GM21825 (cell line): ENCODE data around the gene TCAF1.
"Not testable (repeated sequence)": the region's sequence is repeated elsewhere in the genome, so short reads cannot be mapped to it uniquely, and the experiment has no call there.

Experiments used
- ATAC-seq: cut with Tn5 transposase; IDR thresholded peaks from one replicate; pipeline ENCODE4 v1.9.1; 2021; ENCODE audit warnings: mild to moderate bottlenecking, moderate library complexity; ENCODE audit not compliant: unreplicated experiment

Gene TCAF1

DNA sequence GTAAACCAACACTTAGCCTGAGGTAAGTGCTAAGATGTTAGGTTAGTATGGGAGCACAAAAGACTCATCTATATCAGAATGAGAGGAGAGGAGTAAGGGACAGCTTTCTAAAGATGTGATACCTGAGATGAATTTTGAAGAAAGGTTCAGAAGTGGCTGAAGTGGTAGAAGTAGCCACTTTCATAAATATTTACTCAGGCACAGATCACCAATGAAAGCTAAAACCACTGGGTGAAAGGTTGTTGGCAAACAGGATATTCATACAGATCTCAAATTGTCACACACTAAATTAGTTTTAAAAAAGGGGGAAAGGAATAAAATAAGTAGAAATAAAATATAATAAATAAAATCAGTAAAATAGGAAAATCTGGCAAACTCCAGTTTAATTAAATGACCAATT, 30.4 kb downstream of the TCAF1 start:
- not testable (repeated sequence) for ATAC-seq

DNA sequence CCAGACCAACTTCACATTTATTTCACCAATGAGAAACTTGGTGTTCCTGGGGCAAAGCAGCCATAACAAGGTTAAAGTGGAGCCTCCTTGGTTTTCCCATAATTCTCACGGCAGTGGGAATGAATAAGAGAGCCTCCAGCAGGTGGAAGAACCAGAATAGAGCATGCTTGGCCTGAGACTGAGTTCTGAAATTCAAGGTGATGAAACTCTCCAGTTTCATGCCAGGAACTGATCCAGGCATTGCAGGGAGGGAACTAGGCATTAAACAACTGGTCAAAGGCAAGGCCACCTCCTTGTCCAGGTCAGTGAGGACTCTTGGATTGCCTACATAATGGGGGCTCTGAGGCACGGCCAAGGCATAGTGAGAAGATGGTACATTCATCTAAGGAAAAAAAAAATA, 44.0 kb downstream of the TCAF1 start:
- ATAC-seq, result not testable (repeated sequence)

- ATAC-seq, result not testable (repeated sequence)
Observed at GRCh38 chr7:143855443-143855842, 46.5 kb downstream of the TCAF1 start.

DNA sequence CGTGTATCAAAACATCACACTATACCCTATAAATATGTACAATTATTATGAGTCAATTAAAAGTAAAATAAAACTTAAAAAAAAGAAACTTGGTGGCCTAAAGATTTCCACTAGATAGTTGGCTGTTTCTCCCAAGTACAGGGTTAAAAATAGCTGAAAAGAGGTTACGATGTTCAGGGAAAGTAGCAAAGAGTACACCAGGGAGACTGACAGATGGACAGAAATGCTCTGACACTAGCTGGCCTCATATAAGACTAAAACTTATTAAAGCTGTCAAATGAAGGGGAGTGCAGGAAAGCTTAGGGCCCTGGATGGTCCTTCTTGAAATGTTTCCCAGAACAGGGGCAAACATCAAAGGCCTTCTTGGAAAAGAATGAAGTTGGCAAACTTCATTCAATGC, 51.3 kb downstream of the TCAF1 start:
- no peak for ATAC-seq

GRCh38 chr7:143849785-143850479, 52.0 kb downstream of the TCAF1 start:
- ATAC-seq, result no peak

DNA sequence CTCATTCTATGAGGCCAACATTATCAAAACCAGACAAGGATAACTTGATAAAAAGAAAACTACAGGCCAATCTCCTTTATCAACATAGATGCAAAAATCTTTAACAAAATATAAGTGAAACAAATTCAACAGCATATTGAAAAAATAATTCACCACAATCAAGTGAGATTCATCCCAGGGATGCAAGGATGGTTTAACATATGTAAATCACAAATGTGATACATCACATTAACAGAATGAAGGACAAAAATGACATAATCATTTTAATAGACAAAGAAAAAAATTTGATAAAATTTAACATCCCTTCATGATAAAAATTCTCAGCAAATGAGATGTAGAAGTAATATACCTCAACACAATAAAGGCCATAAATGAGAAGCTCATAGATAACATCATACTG, 53.8 kb downstream of the TCAF1 start:
- ATAC-seq, result no peak

DNA sequence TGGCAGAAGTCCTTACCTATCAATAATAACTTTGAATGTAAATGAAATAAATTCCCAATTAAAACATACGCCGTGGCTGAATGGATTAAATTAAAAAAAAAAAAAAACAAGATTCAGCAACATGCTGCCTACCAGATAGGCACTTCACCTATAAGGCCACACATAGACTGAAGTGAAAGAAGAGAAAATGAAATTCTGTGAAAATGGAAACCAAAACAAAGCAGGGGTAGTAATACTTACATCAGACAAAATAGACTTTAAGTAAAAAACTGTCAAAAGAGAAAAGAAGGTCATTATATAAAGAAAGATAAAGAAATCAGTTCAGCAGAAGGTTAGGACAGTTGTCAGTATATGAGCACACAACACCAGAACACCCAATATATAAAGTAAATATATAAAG, 55.3 kb downstream of the TCAF1 start:
- no peak for ATAC-seq

DNA sequence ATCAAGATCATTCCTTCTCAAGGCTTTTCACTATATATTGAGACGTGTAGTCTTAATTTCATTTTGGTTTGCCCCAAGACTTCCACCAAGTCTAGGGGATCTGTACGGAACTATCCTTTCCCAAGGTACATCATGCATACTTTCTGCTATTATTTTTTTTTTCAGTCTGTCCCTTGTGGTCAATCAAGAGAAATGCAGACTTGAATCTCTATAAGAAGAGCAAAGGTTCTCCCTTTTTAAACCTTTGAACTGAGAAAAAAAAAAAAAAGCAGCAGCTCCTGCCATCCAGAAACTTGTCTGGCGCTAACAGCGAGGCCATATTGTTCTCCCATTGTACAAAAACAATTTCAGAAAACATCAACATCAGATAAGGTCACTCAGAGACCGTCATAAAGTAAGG, 60.3 kb downstream of the TCAF1 start:
- not testable (repeated sequence) for ATAC-seq

DNA sequence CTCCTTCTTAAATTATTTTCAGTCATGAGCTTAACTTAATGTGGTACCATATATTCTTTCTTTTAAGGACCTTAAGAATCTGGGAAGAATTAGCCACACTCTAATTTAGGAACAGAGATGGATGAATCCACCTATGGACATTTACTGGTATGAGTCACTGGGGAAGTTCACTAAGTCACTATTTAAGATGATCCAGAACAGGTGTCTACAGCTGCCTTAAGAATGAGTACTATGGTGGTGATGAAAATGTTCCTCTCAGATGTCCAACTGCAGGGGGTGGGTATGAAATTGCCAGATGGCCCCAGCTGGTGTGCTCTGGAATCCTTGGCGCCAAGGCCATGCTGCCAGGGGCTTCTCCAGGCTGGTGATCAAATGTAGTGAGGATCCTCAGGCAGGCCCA, 61.9 kb downstream of the TCAF1 start:
- ATAC-seq, result not testable (repeated sequence)

DNA sequence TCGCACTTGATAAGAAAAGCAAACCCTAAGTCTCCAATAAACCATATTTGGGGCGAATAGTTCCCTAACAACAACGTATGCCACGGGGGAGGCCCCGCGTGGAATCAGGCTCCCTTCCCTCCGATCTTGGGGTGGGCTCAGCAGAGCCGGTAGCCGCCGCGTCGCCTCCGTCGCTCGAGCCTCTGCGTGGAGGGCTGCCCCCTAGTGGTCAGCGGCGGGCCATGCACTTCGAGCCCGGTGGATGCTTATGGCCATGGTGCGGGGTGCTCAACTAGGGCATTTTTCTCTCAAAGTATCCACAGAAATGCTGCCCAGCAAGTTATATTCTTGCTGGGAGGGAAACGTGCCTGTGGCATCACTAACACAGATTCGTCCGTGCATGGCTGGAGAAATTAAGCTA, 64.8 kb downstream of the TCAF1 start:
- ATAC-seq, result peak; percentile 63

DNA sequence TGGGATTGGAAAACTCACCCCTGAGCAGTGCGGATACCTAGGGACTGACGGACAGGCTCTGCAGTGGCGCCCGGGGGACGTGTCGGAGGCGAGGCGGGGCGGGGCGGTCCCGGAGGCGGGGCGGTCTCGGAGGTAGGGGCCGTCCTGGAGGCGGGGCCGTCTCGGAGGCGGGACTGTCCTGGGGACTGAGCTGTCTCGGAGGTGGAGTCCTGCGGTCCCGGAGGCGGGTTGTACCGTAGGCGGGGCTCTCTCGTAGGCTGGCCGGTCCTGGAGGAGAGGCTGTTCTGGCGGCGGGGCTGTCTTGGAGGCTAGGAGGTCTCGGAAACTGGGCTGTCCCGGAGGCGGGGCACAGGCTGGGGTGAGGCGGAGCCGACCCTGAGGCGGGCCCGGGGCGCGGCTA, 65.4 kb downstream of the TCAF1 start:
- peak; percentile 85 for ATAC-seq

GRCh38 chr7:143836088-143836487, 65.9 kb downstream of the TCAF1 start:
- ATAC-seq, result peak; percentile 34

DNA sequence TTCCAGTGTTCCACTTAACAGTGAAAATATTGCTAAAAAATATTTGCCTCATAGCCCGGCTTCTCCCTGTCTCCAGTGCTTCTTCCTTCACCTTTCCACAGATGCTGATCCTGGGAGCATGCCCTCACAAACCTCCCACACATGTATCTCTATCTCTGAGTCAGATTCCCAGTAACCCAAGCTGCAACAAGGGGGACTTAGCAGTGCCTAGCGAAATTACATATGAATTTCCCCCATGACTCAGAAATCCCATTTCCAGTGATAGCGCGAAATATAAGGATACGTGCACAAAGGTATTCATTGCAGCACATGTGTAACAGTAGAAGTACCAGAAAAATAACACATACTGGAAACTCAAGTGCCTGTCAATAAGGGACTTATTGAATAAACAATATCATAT, 75.4 kb downstream of the TCAF1 start:
- not testable (repeated sequence) for ATAC-seq

DNA sequence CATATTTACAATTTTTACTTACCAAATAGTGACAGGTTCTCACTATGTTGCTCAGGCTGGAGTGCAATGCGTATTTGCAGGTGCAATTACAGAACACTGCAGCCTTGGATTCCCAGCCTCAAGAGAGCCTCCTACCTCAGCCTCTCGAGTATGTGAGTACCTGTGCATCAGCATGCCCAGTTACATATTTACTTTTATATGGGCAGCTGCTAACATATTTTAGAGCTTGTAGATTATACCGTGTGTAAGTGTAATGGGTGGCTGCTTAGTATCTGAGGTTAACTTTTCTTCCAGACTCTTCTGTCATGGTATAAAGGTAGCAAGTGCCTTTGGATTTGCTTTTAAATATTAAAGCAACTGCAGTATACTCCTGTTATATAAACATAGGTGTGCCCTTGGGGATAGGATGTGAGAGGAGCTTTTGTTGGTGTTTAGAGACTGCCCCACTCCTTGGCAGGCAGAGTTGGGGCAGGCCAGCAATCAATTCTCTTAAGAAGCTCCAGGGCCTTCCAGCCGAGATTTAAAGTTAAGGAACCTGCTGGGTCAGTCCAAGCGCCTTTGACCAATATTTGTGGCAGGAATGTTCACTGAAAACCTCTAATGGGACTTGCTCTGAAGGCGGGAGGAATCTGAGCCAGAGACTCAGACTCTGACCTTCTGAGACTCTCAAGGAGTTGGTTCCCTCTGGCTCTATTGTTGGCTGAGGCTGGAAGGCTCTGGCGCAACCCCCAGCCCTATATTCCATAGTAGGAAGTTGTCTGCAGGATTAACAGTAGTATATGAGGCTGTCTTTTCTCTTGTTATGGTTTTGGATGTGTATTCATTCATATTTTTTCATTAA, 77.5 kb downstream of the TCAF1 start:
- not testable (repeated sequence) for ATAC-seq

DNA sequence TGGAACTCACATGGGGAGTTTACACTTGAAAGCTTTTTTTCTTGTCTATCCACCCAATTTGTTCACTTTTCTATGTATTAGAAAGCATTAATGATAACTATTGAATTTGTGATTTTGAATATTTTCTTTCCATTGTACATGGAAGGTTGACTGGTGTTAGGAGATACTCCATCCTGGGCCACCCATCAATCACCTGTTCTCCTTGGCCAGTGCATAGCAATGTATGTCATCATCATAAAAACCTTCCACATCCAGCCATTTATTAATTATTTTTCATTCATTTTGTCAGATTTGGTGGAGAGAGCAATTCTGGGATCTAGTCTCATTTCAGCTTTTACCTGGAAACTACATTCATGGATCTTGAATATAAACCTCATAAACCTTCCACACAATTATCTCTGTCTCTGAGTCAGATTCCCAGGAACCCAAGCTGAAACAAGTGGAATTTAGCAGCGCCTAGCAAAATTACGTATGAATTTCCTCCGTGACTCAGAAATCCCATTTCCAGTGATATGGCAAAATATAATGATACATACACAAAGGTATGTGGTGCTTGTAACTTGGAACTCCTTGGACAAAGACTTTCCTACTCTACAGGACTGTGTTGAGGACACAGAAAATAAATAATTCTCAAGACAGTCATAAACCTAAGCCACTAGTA, 78.2 kb downstream of the TCAF1 start:
- not testable (repeated sequence) for ATAC-seq

- not testable (repeated sequence) for ATAC-seq
Observed at GRCh38 chr7:143821392-143822277, 80.3 kb downstream of the TCAF1 start.

DNA sequence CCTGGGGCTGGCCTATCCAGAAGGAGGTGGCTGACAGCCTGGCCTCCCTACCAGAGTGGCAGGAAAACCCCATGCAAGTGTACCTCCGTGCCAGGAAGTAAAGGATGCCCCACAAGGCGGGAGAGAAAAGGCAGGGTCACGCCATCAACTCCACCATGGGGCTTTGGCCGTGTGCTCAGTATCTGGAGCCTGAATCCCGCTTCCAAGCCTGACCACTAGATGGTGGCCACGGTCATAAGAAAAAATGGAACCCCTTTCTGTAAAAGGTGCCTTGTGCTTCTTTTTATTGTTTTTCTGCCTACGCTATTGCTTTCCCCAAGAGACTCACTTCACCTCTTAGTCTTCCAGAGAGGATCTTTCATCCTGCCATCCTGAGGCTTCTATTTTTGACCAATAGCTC, 84.1 kb downstream of the TCAF1 start:
- not testable (repeated sequence) for ATAC-seq

- ATAC-seq, result not testable (repeated sequence)
Observed at GRCh38 chr7:143816471-143817133, 85.4 kb downstream of the TCAF1 start.

DNA sequence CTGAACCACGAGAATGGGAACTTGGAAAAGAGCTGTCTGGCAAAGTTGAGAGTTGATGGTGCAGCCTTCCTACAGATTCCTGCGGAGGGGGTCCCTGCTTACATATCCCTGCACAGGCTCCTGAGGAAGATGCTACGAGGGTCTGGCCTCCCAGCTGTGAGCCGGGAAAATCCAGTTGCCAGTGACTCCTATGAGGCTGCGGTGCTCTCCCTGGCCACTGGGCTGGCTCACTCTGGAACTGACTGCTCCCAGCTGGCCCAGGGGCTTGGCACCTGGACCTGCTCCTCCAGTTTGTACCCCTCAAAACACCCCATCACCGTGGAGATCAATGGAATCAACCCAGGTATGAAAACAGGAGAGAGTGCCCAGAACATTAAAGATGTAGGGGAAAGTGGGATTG, 91.3 kb downstream of the TCAF1 start:
- ATAC-seq, result not testable (repeated sequence)

- ATAC-seq, result not testable (repeated sequence)
Observed at GRCh38 chr7:143806664-143807071, 95.3 kb downstream of the TCAF1 start.
